Fibroblast of pulmonary artery (primary cell): ENCODE measurements around the gene SMYD3.

Experiments used
- DNase-seq: peaks from one replicate; pipeline ENCODE4 v3.0.0-alpha.2; 2010; ENCODE audit warnings: low read depth
- H3K4me3 ChIP-seq: replicated peaks from 2 replicates; pipeline ENCODE4 v1.5.1; 2011; ENCODE audit warnings: low read depth, mild to moderate bottlenecking, control low read depth, low read length, moderate library complexity
- CTCF ChIP-seq: IDR thresholded peaks from 2 replicates; pipeline ENCODE4 v1.5.1; 2011; ENCODE audit warnings: mild to moderate bottlenecking, control low read depth, low read length, inconsistent platforms; ENCODE audit errors: missing control alignments

The SMYD3 gene

GRCh38 chr1:246511203-246511602 lies 4.1 kb upstream of the SMYD3 start:
- no peak for DNase-seq
- no peak overlapping the region for H3K4me3 ChIP-seq
- TF ChIP-seq CTCF = no peak

GRCh38 chr1:246510147-246511030 lies 3.3 kb upstream of the SMYD3 start:
- DNase-seq = no peak
- no peak for TF ChIP-seq CTCF
- no peak overlapping the region for H3K4me3 ChIP-seq

- no peak overlapping the region for H3K4me3 ChIP-seq
- TF ChIP-seq CTCF = no peak
- DNase-seq = no peak
Measured at GRCh38 chr1:246508897-246509688, 2.0 kb upstream of the SMYD3 start.

- no peak for DNase-seq
- no peak for TF ChIP-seq CTCF
Measured at GRCh38 chr1:246506367-246506673, 759 bp downstream of the SMYD3 start.

DNA sequence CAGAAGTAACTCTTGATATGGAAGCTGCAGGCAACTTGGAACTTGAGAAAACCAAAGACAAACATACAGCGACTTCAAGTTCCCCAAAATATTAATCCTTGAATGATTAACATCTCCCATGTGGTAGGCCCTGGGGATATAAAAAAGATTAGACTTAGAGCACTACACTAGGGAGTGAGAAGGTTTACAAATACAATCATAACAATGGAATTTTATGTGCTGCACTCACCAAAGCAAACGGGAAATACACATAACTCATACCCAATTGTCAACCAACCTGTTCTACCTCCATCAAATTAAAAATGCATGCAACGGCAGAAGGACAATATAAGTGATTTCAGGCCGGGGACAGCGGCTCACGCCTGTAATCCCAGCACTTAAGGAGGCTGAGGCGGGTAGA lies 3.7 kb downstream of the SMYD3 start:
- H3K4me3 ChIP-seq = no peak overlapping the region
- no peak for DNase-seq
- no peak for TF ChIP-seq CTCF

More at GRCh38 chr1:246506367-246506673, 759 bp downstream of the SMYD3 start:
- H3K4me3 ChIP-seq = peak overlapping the region; percentile 94

GRCh38 chr1:246497331-246497915 lies 9.7 kb downstream of the SMYD3 start:
- peak; percentile 87 for DNase-seq

More at GRCh38 chr1:246497331-246497915, 9.7 kb downstream of the SMYD3 start:
- peak; percentile 68 for TF ChIP-seq CTCF
- no peak overlapping the region for H3K4me3 ChIP-seq
